Esophagus squamous epithelium (tissue), 5 donors: Measurements from ENCODE around the gene ARID5B. TPM values are rescaled to one million over a fixed set of nuclear protein-coding genes. Genes with fewer than 3 reads are reported as not detected.

Source experiments
- DNase-seq: peaks from one replicate; lab custom pipeline; 2025; lab: John Stamatoyannopoulos, UW
- H3K27ac ChIP-seq, 4 donors: fragments of 200-600 bp; sonication (generic); one replicate each; pipeline ENCODE4 v1.5.1; 2016 to 2019; ENCODE audit warnings: mild to moderate bottlenecking in 1 of 4
- H3K27me3 ChIP-seq, 4 donors: fragments of 200-600 bp; sonication (generic); 1 replicate in 3 of 4; 2 replicates in 1 of 4; pipeline versions ENCODE4 v1.5.1 to v1.6.0; 2017 to 2021; ENCODE audit warnings: antibody characterized with exemption in 1 of 4
- H3K36me3 ChIP-seq, 3 donors: fragments of 200-600 bp; sonication (generic); one replicate each; pipeline ENCODE4 v1.5.1; 2016 to 2019
- H3K4me1 ChIP-seq, 3 donors: fragments of 200-600 bp; sonication (generic); one replicate each; pipeline ENCODE4 v1.5.1; 2017 to 2019
- H3K4me3 ChIP-seq, 4 donors: fragments of 200-600 bp; sonication (generic); 1 replicate in 3 of 4; 2 replicates in 1 of 4; pipeline ENCODE4 v1.5.1; 2016 to 2019; ENCODE audit warnings: mild to moderate bottlenecking in 2 of 4, moderate library complexity in 1 of 4
- H3K9me3 ChIP-seq, 3 donors: fragments of 200-600 bp; sonication (generic); one replicate each; pipeline ENCODE4 v1.5.1; 2016 to 2019
- CTCF ChIP-seq, 6 experiments: fragments of 450-650 bp in 4 of 6; fragments of 200-600 bp in 2 of 6; sonication (generic) in 2 of 6; IDR thresholded peaks; one replicate each; pipeline ENCODE4 v1.5.1; 2016 to 2019; ENCODE audit warnings: antibody characterized with exemption in 6 of 6, mild to moderate bottlenecking in 4 of 6, moderate library complexity in 4 of 6
- POLR2A ChIP-seq, 4 donors: fragments of 450-650 bp; IDR thresholded peaks; one replicate each; pipeline ENCODE4 v1.6.1; 2017; ENCODE audit warnings: antibody characterized with exemption in 4 of 4, mild to moderate bottlenecking in 4 of 4, moderate library complexity in 3 of 4
- WGBS, 2 donors: methylation state at CpG; one replicate each; pipeline ENCODE4 v1.1.5; 2018; 5-methylcytosine and 5-hydroxymethylcytosine counted together
- intact Hi-C: fragments of 100-400 bp; cut with DNase I; formaldehyde crosslinking; loops from one replicate; pipeline ENCODE4 v1.15.0; 2022
- total RNA-seq, 4 donors: library from RNA; depleted of rRNA; stranded (reverse); fragments of >200 nt; gene quantifications; one replicate each; pipeline ENCODE4 v1.1.0, GENCODE V29; 2016
- donor health status: DM: yes; HTN: yes; CAD: no.

Gene ARID5B
- total RNA-seq, 4 donors from 2014 or later = 18.0 to 38.1 (median 30.2) TPM

DNA sequence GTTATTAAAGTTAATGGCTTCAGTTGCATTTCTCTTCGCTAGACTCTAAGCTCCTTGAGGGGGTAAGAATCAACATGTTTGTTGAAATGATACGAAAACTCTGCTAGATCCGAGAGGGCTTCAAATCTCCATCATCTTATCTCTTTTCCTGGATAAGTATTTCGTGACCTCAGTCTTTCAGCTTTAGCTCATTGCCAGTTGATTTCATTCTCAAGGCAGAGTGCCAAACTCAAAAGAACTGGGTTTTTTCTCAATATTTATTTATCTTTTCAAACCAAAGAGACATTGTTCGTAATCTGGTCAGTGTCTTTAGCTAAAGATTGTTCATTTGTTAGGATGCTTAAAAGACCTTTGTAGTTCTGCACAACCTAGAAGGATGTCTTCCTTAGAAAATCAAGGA, 108.9 kb downstream of the ARID5B start:
- no peak for TF ChIP-seq POLR2A (IDR thresholded peaks at IDR 0.05)
- no peak for TF ChIP-seq CTCF (IDR thresholded peaks at IDR 0.05)
- 83 to 84% methylated on average over 5 of the region's 5 CpGs for WGBS, 2 donors
- peak overlapping the region in 1 of 4 donors; percentile 47 for H3K27ac ChIP-seq

GRCh38 chr10:62011558-62011957, 110.1 kb downstream of the ARID5B start:
- no peaks in the 10 kb centered on the region for H3K36me3 ChIP-seq
- no peaks in the 10 kb centered on the region for H3K9me3 ChIP-seq
- intact Hi-C loops = no loop called here
- 35 to 56% methylated on average over 3 to 5 of the region's 5 CpGs for WGBS, 2 donors
- DNase-seq = no peak
- no peaks in the 10 kb centered on the region for H3K27me3 ChIP-seq
- TF ChIP-seq POLR2A (IDR thresholded peaks at IDR 0.05) = no peak
- TF ChIP-seq CTCF (IDR thresholded peaks at IDR 0.05) = no peak
- H3K4me3 ChIP-seq = no peak overlapping the region
- peaks cover 11 to 39% (median 18%) of the 10 kb centered on the region in 3 donors for H3K4me1 ChIP-seq
- peak overlapping the region in 3 of 4 donors; percentile 29 to 57 (median 51) for H3K27ac ChIP-seq

More for the DNA sequence above, 108.9 kb downstream of the ARID5B start:
- Histone ChIP-seq H3K27me3 (no peaks in the 10 kb centered on the region), H3K4me3 (no peak overlapping the region), H3K36me3 (no peaks in the 10 kb centered on the region), H3K4me1 (peaks cover 11 to 42% (median 19%) of the 10 kb centered on the region in 3 donors), H3K9me3 (no peaks in the 10 kb centered on the region)
- DNase-seq = no peak
- intact Hi-C loops = no loop called here

DNA sequence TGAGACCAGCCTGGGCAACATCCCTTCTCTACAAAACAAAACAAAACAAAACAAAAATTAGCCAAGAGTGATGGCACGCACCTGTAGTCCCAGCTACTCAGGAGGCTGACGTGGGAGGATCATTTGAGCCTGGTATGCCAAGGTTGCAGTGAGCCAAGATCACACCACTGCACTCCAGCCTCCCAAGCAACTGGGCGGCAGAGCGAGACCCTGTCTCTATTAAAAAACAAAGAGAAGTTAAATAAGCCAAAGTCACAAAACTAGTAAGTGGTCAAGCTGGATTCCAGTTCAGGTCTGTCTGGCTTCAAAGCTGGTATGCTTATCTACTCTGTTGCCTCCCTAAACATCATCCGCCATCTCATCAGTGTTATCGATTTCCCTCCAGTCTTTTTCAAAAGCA, 110.8 kb downstream of the ARID5B start:
- 93 to 94% methylated on average over 6 of the region's 6 CpGs for WGBS, 2 donors
- peak overlapping the region in 2 of 4 donors; percentile 51 to 57 for H3K27ac ChIP-seq

GRCh38 chr10:62014510-62014909, 113.0 kb downstream of the ARID5B start:
- Histone ChIP-seq H3K27me3 (no peaks in the 10 kb centered on the region), H3K4me1 (peaks cover 29 to 63% (median 41%) of the 10 kb centered on the region in 3 donors), H3K36me3 (no peaks in the 10 kb centered on the region), H3K9me3 (no peaks in the 10 kb centered on the region), H3K27ac (no peak overlapping the region), H3K4me3 (no peak overlapping the region)
- WGBS, 2 donors = 90 to 92% methylated on average over 3 of the region's 3 CpGs
- no peak for DNase-seq
- intact Hi-C loops = no loop called here
- TF ChIP-seq CTCF (IDR thresholded peaks at IDR 0.05) (no peak), POLR2A (IDR thresholded peaks at IDR 0.05) (no peak)

More for the DNA sequence above, 110.8 kb downstream of the ARID5B start:
- TF ChIP-seq CTCF (IDR thresholded peaks at IDR 0.05) (no peak), POLR2A (IDR thresholded peaks at IDR 0.05) (no peak)
- intact Hi-C loops = no loop called here
- Histone ChIP-seq H3K9me3 (no peaks in the 10 kb centered on the region), H3K27me3 (no peaks in the 10 kb centered on the region), H3K4me3 (no peak overlapping the region), H3K36me3 (no peaks in the 10 kb centered on the region), H3K4me1 (peaks cover 14 to 46% (median 24%) of the 10 kb centered on the region in 3 donors)
- no peak for DNase-seq

- peaks cover 39 to 65% (median 43%) of the 10 kb centered on the region in 3 donors for H3K4me1 ChIP-seq
- no peak overlapping the region for H3K4me3 ChIP-seq
- peak overlapping the region in 1 of 4 donors; percentile 92 for H3K27ac ChIP-seq
- H3K36me3 ChIP-seq = no peaks in the 10 kb centered on the region
- 80 to 83% methylated on average over 6 of the region's 6 CpGs for WGBS, 2 donors
- intact Hi-C loops = no loop called here
- H3K9me3 ChIP-seq = no peaks in the 10 kb centered on the region
- TF ChIP-seq POLR2A (IDR thresholded peaks at IDR 0.05) = no peak
- TF ChIP-seq CTCF (IDR thresholded peaks at IDR 0.05) = no peak
- no peaks in the 10 kb centered on the region for H3K27me3 ChIP-seq
- DNase-seq = no peak
Measured at GRCh38 chr10:62015994-62016393, 114.5 kb downstream of the ARID5B start.
